Testis (tissue), 2 donors: ENCODE results near the gene HPCA.

Experiments
- CTCF ChIP-seq, 3 experiments: fragments of 450-650 bp in 2 of 3; fragments of 200-600 bp in 1 of 3; sonication (generic) in 1 of 3; IDR thresholded peaks; one replicate each; pipeline ENCODE4 v1.5.1; 2016 to 2019; ENCODE audit warnings: antibody characterized with exemption in 3 of 3, mild to moderate bottlenecking in 2 of 3, moderate library complexity in 1 of 3
- POLR2A ChIP-seq: fragments of 450-650 bp; IDR thresholded peaks from one replicate; pipeline ENCODE4 v1.6.1; 2017; ENCODE audit warnings: antibody characterized with exemption, mild to moderate bottlenecking, moderate library complexity

- TF ChIP-seq CTCF (IDR thresholded peaks at IDR 0.05), result no peak
- TF ChIP-seq POLR2A, result no peak
Measured at GRCh38 chr1:32891241-32891570, 4.9 kb downstream of the HPCA start.
